HG03196 (cell line): ENCODE data around the gene ZNF236.
"Not testable (repeated sequence)": the region's sequence is repeated elsewhere in the genome, so short reads cannot be mapped to it uniquely, and the experiment has no call there.

Experiments
- ATAC-seq: cut with Tn5 transposase; IDR thresholded peaks from one replicate; pipeline ENCODE4 v1.9.1; 2021; ENCODE audit not compliant: unreplicated experiment

Gene ZNF236

GRCh38 chr18:76943542-76944339, 121.4 kb downstream of the ZNF236 start:
- ATAC-seq: no peak

- not testable (repeated sequence) for ATAC-seq
Observed at GRCh38 chr18:76944346-76944745, 122.0 kb downstream of the ZNF236 start.

GRCh38 chr18:76948345-76948744, 126.0 kb downstream of the ZNF236 start:
- no peak for ATAC-seq

DNA sequence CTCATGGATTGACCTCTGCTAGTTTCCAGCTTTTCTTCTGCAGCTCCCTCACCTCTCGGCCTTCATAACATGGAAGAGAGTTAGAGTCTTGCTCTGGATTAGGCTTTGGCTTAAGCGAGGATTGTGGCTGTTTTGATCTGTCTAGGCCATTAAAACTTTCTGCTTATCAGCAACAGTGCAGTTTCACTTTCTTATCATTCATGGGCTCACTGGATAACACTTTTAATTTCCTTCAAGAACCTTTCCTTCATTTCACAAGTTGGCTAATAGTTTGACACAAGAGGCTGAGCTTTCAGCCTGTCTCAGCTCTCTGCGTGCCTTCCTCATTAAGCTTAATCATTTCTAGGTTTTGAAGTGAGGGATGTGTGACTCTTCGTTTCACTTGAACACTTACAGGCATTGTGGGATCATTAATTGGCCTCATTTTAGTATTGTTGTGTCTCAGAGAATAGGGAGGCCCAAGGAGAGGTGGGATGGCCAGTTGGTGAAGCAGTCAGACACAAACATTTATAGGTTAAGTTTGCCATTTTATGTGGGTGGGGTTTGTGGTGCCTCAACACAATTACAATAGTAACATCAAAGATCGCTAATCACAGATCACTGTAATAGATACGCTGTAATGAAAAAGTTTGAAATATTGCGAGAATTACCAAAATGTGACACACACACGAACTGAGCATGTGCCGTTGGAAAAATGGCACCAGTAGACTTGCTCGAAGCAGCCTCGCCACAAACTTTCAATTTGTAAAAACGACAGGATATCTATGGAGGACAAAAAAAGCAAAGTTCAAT, 129.3 kb downstream of the ZNF236 start:
- peak; percentile 61 for ATAC-seq

DNA sequence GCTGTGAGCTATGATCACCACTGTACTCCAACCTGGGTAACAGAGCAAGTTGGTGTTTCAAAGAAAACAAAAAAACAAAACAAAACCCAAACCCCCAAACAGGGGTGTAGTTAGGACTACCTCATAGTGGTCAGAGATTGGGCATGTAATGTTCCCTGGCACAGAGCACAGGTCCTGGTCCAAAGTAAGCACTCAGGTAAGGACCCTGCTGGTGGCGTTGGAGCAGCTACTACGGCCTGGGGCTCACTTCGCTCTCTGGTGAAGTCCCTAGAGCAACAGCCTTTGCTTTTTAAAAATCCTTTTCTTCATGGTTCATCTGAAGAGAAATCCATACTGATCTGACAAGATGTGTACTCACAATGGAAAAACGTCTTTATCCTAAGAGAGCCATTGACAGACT, 130.4 kb downstream of the ZNF236 start:
- ATAC-seq: no peak

- no peak for ATAC-seq
Observed at GRCh38 chr18:76953156-76953555, 130.8 kb downstream of the ZNF236 start.

DNA sequence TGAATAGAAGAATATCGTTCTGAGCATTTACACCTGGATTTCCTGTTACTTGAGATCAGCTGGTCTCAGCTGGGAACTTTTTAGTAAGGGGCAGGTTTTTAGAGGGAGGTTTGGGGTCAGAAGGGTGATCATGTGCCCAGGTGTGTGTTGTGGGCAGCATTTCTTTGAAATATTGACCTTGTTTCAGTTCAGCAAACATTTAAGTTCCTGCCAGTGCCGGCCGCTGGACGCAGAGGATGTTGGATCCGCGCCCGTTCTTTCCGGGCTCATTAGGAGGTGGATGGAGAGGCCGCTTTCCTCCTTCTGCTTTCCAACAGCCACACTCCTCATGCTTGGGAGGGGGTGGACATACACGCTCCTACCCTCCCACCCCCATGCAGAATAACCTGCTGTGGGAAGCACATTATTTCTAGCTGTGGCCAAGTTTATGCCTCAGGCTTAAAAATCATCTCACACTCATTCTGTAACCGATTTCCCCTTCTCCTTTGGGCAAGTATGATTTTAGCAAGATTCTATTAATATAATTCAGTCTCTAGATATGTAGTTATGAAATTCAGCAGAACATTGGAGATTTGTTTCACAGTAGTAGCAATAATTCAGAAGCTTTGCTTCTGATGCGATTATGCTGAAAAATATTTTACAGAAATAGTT, 131.4 kb downstream of the ZNF236 start:
- ATAC-seq: no peak

DNA sequence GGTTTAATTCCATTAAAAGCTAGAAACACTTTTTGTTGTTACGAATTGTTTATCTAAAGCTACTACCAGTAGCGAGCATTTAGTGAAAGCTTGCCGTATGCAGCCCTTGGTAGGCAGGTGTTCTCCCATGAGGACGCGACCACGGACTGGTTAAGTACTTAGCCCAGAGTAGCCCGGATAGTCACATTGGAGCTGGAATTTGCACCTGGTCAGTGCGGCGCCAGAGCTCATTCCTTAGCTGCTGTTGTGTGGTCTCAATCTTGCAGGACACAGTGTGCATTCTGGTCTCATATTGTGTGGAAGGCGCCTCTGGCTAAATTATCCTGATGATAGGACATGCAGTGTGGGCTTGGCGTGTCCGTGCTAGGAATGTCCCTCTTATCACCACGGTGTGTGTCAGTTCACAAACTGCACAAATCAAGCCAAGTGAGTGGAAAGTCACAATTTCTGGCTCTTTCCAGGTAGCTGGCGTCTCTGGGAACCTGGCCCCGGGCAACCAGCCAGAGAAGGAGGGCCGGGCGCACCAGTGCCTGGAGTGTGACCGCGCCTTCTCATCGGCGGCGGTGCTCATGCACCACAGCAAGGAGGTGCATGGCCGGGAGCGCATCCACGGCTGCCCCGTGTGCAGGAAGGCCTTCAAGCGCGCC, 133.3 kb downstream of the ZNF236 start:
- ATAC-seq: no peak

DNA sequence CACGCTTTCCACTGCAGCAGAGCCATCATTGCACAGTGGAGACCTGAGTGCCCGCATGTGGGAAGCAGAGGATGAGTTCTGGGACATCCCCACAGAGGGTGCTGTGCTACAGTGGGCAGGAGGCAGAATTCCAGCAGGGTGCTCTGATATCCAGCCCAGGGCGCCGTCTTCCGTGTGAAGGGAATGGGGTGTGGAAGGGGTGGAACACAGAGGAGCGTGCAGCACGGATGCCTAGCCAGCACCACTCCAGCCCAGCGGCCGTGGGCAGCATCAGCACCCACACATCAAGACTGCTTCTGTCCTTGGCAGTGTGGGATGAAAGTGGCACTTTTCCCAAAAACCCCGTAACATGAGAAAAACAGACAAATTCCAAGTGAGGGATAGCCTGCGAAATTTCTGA, 134.3 kb downstream of the ZNF236 start:
- ATAC-seq: no peak

DNA sequence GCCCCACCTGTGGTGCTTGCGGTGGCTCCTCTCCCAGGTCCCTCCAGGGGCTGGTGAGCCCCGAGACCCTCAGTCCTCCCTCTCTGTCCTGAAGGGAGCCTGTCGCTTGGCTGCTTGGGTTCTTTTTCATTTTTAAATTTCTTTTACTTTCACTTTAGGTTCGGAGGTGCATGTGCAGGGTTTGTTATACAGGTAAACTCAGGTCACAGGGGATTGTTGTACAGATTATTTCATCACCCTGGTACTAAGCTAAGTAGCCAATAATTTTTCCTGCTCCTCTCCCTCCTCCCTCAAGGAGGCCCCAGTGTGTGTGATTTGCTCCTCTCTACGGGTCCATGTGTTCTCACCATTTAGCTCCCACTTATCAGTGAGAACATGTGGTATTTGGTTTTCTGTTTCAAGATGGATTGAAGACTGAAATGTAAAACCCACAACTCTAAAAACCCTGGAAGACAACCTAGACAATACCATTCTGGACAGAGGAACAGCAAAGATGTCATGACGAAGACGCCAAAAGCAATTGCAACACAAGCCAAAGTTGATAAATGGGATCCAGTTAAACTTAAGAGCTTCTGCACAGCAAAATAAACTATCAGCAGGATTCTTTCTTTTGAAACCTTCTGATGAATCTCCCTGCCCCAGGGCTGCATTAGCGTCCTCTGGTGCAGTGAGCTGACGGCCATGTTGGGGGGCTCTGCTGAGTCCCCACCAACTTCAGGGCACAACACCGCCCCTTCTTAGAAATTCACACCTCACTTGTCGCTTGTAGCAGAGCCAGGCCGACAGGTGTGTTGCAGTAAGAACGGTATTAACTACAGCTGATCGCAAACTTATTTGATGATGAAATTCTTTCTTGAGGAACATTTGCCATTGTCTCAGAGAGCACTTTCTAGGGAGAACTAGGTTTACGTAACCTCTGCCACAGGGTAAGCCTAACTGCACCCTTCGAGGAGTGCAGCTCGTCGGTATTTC, 135.3 kb downstream of the ZNF236 start:
- ATAC-seq: no peak

DNA sequence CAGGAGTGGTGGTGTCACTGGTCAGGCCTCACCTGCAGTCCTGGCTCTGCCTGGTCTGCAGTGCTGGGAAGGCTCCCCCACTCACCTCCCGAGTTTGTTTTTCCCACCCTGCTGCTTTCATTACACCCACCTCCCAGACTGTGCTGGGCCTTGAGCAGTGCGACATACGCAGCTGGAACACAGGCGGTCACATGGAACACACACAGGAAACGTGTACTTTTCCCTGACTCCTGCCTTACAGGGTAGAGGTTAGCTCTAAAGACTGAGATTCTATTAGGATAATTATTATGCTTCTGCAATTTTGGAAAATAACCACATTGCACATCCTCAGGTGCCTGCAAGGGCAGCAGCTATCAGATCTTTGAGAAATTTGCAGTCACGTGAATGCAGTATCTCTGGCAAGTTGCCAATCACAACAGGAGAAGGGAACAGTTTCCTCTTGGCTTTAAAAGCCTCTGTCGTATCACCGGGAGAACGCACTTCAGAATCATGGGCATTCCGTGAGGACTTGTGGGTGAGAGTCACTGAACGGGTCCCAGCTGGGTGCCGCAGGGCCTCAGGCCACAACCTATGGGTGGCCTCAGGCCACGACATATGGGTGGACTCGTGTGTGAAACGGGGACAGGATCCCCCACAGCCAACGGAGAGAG, 136.5 kb downstream of the ZNF236 start:
- ATAC-seq: no peak

GRCh38 chr18:76959605-76960004, 137.2 kb downstream of the ZNF236 start:
- no peak for ATAC-seq

DNA sequence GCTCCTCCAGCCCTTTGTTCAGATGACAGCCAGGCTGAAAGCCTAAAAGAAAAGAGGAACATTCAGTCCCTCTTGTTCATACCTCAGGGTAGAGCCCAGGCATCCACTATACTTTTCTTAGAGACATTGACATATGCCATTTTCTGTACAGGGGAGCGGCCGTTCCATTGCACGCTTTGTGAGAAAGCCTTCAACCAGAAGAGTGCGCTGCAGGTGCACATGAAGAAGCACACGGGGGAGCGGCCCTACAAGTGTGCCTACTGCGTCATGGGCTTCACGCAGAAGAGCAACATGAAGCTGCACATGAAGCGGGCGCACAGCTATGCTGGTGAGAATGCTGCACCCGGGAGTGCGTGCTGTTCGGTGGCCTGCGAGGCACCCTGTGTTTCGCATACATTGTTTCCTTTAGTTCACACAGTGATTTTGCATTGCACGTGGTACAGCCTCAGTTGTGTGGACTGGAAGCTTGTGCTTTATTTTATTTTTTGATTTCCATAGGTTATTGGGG, 138.2 kb downstream of the ZNF236 start:
- ATAC-seq: no peak

DNA sequence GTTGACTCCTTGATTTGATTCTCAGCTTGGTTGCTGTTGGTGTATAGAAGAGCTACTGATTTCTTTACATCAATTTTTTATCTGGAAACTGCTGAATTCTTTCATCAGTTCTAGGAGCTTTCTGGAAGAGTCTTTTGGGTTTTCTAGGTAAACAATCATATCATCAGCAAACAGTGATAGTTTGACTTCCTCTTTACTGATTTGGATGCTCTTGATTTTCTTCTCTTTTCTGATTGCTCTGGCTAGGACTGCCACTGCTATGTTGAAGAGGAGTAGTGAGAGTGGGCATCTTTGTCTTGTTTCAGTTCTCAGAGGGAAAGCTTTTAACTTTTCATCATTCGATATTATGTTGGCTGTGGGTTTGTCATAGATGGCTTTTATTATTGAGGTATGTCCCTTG, 140.5 kb downstream of the ZNF236 start:
- no peak for ATAC-seq

GRCh38 chr18:76963936-76964335, 141.6 kb downstream of the ZNF236 start:
- ATAC-seq: no peak

- peak; percentile 73 for ATAC-seq
Observed at GRCh38 chr18:76965555-76966151, 143.3 kb downstream of the ZNF236 start.

DNA sequence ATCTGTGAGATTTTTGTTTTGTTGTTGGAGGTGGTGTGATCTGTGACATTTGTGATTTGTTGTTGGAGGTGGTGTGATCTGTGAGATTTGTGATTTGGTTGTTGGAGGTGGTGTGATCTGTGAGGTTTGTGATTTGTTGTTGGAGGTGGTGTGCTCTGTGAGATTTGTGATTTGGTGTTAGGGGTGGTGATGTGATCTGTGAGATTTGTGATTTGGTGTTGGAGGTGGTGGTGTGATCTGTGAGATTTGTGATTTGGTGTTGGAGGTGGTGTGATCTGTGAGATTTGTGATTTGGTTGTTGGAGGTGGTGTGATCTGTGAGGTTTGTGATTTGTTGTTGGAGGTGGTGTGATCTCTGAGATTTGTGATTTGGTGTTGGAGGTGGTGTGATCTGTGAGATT, 144.9 kb downstream of the ZNF236 start:
- not testable (repeated sequence) for ATAC-seq

GRCh38 chr18:76967721-76968472, 145.5 kb downstream of the ZNF236 start:
- ATAC-seq: no peak
